CD4-positive, alpha-beta T cell treated with Interleukin-2 at 100 ng/mL for 4 hours (primary cell): ENCODE data around the gene FAP.

Experiments used
- DNase-seq: peaks from one replicate; pipeline ENCODE4 v3.0.0-alpha.2; 2020; ENCODE audit warnings: low spot score

FAP gene

DNA sequence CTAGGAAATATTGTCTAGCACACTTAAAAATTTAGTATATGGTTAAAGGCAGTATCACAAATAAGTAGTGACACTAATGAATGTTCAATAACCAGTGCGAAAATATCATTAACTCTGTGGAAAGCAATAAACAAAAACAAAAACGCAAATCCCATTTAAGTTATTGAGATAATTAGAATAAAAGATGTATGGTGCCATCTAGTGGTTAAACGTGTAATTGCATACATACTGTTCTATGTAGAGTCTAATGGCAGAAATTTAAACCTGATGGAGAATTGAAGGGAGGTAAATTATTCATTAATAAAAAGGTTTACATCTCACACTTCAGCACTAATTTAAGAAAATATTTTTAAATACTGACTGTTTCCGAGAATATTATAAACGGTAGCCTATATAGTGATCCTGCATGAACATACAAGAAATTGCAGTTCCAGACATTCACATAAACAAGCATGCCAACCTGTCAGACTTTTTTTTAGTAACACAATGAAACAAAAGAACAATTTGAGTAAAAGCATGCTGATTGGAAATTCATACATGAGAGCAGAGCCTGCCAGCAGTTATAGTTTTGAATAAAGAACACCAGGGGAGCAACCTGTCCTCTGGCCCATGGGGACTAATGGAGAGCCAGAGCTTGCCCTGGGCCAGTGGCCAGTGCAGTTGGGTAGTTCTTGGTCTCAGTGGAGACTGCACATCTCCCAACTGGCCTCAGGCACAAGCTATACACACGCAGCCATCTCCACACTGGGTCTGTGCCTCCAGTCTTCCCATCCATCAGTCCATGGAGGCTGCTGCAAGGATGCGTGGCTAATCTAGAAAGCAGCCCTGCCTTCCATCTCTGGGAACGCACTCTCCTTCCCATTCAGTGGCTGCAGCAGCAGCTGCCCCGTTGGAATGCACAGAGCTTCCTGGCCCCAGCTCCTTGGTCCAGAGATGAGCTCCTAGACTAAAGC, 119.2 kb downstream of the FAP start:
- DNase-seq, result peak; percentile 83
